ENCODE data around the gene KRTAP21-1.

- TF ChIP-seq CTCF (IDR thresholded peaks at IDR 0.05; ENCODE audit: low read depth, low read length): no peak
- TF ChIP-seq MAX (IDR thresholded peaks at IDR 0.05; ENCODE audit: low read depth, low read length): no peak
- TF ChIP-seq POLR2A (IDR thresholded peaks at IDR 0.05; ENCODE audit: extremely low read depth, insufficient read length): no peak
Observed at GRCh38 chr21:30779249-30779648, 24.0 kb upstream of the KRTAP21-1 start.

Measured in NB4 (cell line).